Adipocyte (in vitro differentiated cells): ENCODE data around the gene NBR1.
"Not testable (repeated sequence)": the region's sequence is repeated elsewhere in the genome, so short reads cannot be mapped to it uniquely, and the experiment has no call there.

Experiments
- DNase-seq: peaks from one replicate; pipeline ENCODE4 v3.0.0-alpha.2; 2015; ENCODE audit warnings: low read depth
- H3K27me3 ChIP-seq: replicated peaks from 2 replicates; pipeline ENCODE4 v1.7.0; 2013; ENCODE audit warnings: mild to moderate bottlenecking, low read length, moderate library complexity; ENCODE audit not compliant: control insufficient read depth, insufficient read depth
- H3K36me3 ChIP-seq: 2 replicates; pipeline ENCODE4 v1.7.0; 2013; ENCODE audit warnings: low read length, mild to moderate bottlenecking, moderate library complexity; ENCODE audit not compliant: control insufficient read depth, insufficient read depth, severe bottlenecking
- H3K4me1 ChIP-seq: 2 replicates; pipeline ENCODE4 v1.7.0; 2013; ENCODE audit warnings: mild to moderate bottlenecking, low read length, moderate library complexity; ENCODE audit not compliant: control insufficient read depth, insufficient read depth
- H3K4me3 ChIP-seq: 2 replicates; pipeline ENCODE4 v1.7.0; 2013; ENCODE audit warnings: mild to moderate bottlenecking, low read length, moderate library complexity
- H3K9ac ChIP-seq: 2 replicates; pipeline ENCODE4 v1.7.0; 2013; ENCODE audit warnings: mild to moderate bottlenecking, low read length, moderate library complexity
- H3K9me3 ChIP-seq: 2 replicates; pipeline ENCODE4 v1.7.0; 2013; ENCODE audit warnings: mild to moderate bottlenecking, low read length, moderate library complexity; ENCODE audit not compliant: control insufficient read depth

The NBR1 gene

DNA sequence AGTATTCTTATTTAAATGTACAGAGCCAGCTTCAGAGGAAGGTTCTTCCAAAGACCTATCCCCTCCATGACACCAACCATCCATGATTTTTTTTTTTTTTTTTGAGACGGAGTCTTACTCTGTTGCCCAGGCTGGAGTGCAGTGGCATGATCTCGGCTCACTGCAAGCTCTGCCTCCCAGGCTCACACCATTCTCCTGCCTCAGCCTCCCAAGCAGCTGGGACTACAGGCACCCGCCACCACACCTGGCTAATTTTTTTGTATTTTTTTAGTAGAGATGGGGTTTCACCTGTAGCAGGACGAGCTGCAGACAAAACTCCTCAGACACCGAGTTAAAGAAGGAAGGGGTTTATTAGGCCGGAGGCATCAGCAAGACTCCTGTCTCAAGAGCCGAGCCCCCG, 11.1 kb upstream of the NBR1 start:
- not testable (repeated sequence) for H3K9ac ChIP-seq, DNase-seq, H3K4me3 ChIP-seq, H3K9me3 ChIP-seq, H3K36me3 ChIP-seq, H3K27me3 ChIP-seq, H3K4me1 ChIP-seq

DNA sequence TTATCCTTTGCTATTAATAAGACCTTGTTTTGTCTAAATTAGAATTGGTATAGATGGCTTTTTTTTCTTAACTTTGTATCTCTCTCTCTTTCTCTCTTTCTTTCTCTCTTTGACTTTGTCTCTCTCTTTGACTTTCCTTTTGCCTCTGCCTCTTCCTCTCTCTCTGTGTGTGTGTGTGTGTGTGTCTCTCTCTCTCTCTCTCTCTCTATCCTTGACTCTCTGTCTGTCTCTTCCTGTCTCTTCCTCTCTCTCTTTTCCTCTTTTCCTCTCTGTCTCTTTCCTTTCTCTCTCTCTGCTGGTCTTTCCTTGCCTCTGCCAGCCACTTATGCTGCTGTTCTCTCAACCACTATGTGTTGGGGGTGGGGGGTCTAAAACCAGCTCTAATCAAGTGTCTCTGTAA, 5.0 kb upstream of the NBR1 start:
- not testable (repeated sequence) for H3K27me3 ChIP-seq, DNase-seq

DNA sequence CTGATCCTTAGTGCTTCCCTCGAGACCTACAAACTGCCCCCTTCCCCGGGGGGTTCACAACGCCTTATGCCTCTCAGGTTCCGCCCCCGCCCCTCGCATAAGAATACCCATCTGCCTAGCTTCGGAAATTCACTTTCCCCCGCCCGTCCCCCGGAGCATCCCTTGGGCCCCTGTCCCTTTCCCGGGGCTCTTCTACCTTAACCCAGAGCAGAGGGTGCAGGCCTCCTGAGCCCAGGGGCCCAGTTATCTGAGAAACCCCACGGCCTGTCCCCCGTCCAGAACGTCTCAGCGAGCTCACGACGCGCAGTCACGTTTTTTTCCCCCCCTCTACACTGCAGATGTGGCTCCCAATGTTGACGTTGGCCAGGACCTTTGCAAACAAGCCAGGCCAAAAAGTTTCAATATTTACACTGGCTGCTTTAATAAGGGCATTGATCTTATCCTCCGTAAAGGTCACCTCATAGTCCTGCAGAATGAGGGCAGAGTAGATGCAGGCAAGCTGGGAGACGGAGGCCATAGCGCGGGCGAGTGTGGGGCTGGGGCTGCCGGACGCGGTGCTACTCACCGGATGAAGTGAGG, 1.4 kb upstream of the NBR1 start:
- Histone ChIP-seq H3K27me3 (no peaks in the 10 kb centered on the region), H3K9me3 (no peaks in the 10 kb centered on the region), H3K4me3 (peak overlapping the region; percentile 90), H3K9ac (peak overlapping the region; percentile 91), H3K4me1 (peaks cover 19% of the 10 kb centered on the region), H3K36me3 (no peaks in the 10 kb centered on the region)
- peak; percentile 73 for DNase-seq

More for the DNA sequence above, 5.0 kb upstream of the NBR1 start:
- H3K9ac ChIP-seq, H3K9me3 ChIP-seq, H3K4me1 ChIP-seq, H3K36me3 ChIP-seq, H3K4me3 ChIP-seq: not testable (repeated sequence)

DNA sequence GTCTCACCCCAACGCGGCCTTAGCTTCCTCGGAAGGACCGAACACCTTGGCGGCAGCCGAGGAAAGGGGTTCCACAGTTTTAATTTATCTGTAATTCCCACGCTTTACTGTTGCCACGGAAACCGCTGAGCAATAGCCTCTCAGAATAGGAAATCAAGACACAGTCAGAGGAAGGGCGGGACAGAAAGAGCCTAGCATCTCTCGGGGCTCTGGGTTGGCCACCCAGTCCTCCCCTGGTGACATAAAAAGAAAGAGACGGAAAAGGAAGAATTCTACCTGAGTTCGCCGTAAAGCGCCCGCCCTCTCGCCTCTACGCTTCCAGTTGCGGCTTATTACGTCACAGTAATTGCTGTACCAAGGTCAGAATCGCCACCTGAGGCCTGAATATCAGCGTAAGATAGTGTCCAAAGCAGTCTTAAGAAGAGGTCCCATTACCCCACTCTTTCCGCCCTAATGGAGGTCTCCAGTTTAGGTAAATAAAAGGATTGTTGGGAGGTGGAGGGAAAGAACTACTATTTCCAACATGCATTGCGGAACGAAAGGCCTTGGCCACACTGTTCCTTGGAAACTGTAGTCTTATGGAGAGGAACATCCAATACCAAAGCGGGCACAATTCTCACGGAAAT, 761 bp upstream of the NBR1 start:
- H3K27me3 ChIP-seq = no peaks in the 10 kb centered on the region
- H3K9me3 ChIP-seq = no peaks in the 10 kb centered on the region
- peak; percentile 97 for DNase-seq

DNA sequence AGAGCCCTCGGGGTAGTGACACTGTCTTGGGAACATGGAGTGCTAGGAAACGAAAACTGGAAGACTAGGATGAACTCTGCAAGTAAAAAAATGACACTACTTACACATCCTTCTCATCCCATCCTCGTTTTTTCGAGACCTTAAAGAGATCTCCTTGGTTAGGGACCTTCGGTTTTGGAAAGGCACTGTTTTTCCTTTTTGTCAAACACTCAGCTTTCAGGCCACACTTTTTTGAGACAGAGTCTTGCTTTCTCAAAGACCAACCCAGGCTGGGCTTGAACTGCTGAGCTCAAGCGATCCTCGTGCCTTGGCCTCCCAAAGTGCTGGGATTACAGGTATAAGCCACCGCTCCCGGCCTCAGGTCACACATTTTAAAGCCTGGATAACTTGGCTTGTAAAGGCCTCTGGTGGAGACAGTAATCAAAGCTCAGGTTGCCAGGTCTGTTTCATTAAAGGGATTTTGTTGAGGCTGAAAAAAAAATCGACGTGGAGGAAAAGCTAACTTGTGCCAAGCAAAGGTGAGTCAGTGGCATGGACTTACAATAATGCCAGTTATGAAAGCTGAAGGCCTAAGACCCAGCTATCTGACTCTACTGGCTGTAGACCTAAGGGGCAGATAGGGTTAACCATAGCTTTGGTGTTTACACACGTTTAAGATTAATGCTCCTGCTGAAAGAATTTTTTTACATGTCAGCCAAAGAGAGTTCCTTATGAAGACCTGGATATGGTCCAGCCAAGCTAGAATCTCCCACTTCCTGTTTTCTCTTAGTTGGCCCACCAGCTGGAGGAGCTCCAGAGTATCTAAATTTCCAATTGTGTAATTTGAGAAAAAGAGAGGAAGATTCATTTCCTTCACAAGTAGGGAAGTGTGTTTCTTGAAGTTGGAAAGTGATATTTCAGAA, 823 bp downstream of the NBR1 start:
- DNase-seq = peak; percentile 91
- Histone ChIP-seq H3K36me3 (peaks cover 12% of the 10 kb centered on the region), H3K4me3 (peak overlapping the region; percentile 90)

More for the DNA sequence above, 761 bp upstream of the NBR1 start:
- Histone ChIP-seq H3K4me3 (peak overlapping the region; percentile 90), H3K9ac (peak overlapping the region; percentile 91), H3K4me1 (peaks cover 22% of the 10 kb centered on the region), H3K36me3 (no peaks in the 10 kb centered on the region)

DNA sequence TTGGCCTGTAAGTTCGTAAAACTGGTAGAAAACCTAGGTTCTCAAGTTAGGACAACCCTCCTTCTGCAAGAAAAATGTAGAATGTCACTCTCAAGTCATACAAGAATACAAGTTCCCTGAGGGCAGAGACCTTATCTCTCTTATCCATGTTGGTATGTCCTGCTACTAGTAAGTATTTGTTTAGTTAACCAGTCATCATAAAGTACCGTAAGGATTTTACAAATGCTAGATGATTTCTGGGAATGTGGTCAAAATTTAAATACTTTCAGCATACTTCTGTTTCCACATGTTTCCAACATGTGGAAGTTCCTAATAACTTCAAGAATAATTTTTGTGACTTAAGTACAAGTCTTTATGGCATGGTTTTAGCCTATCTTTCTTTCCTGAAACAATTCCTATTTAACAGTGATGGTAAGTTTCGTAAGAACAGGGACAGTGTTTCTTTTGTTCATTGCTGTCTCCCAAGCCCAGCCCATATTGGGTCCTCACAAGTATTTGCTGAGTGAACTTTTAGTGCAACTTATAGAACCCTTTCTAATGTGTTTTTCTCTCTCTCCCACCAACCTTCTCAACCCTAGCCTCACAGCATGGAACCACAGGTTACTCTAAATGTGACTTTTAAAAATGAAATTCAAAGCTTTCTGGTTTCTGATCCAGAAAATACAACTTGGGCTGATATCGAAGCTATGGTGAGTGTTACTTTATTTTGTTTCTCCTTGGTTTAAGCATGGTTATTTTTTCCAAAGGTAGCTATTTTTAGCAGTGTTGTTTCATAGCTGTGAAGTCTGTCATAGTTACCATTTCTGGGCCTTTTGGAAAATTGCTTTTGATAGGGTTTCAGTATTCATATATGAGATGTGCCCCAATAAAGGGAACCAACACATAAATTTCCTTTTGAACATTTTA, 4.5 kb downstream of the NBR1 start:
- DNase-seq = peak; percentile 73
- Histone ChIP-seq H3K36me3 (peaks cover 48% of the 10 kb centered on the region), H3K4me3 (peak overlapping the region; percentile 65), H3K27me3 (no peaks in the 10 kb centered on the region), H3K4me1 (peaks cover 38% of the 10 kb centered on the region), H3K9ac (peak overlapping the region; percentile 59), H3K9me3 (no peaks in the 10 kb centered on the region)

More for the DNA sequence above, 823 bp downstream of the NBR1 start:
- Histone ChIP-seq H3K9me3 (no peaks in the 10 kb centered on the region), H3K4me1 (peaks cover 38% of the 10 kb centered on the region), H3K9ac (peak overlapping the region; percentile 91), H3K27me3 (no peaks in the 10 kb centered on the region)

DNA sequence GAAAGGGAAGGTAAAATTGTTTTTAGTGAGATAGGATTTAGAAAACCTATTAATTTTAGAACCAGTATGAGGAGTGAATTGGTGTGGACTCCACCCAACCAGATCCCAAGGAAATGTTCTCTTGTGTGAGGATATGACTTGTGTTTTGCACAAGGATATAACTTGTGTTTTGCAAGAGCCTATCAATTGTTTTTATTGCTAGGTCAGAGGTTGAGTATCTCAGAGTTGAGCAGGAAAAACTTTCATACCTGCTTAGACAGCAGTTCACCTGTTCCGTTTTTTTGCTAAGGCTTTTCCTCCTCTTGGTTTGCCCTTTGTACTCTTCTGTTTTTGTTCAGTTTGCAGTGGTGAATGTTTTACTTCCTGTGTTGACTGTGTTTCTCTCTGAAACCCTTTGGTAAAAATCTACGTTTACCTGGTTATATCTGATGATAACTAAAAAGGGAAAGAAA, 5.1 kb downstream of the NBR1 start:
- H3K36me3 ChIP-seq = peaks cover 54% of the 10 kb centered on the region
- peak overlapping the region; percentile 65 for H3K4me3 ChIP-seq
- H3K9ac ChIP-seq = peak overlapping the region; percentile 59
- no peaks in the 10 kb centered on the region for H3K9me3 ChIP-seq
- H3K4me1 ChIP-seq = peaks cover 38% of the 10 kb centered on the region
- no peak for DNase-seq
- no peaks in the 10 kb centered on the region for H3K27me3 ChIP-seq

DNA sequence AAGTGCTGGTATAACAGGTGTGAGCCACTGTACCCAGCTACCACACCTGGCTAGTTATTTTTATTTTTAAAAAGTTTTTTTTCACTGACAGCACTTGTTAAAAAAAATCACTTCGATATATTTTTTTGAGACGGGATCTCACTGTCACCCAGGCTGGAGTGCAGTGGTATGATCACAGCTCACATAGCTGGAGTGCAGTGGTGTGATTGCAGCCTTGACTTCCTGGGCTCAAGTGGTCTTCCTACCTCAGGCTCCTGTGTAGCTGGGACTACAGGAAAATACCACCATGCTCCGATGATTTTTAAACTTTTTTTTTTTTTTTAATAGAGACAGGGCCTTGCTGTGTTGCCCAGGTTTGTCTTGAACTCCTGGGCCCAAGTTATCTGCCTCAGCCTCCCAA, 12.9 kb downstream of the NBR1 start:
- Histone ChIP-seq H3K4me1 (no peaks in the 10 kb centered on the region), H3K36me3 (peaks cover 61% of the 10 kb centered on the region), H3K27me3 (no peaks in the 10 kb centered on the region), H3K4me3 (no peak overlapping the region), H3K9me3 (no peaks in the 10 kb centered on the region), H3K9ac (no peak overlapping the region)
- no peak for DNase-seq

DNA sequence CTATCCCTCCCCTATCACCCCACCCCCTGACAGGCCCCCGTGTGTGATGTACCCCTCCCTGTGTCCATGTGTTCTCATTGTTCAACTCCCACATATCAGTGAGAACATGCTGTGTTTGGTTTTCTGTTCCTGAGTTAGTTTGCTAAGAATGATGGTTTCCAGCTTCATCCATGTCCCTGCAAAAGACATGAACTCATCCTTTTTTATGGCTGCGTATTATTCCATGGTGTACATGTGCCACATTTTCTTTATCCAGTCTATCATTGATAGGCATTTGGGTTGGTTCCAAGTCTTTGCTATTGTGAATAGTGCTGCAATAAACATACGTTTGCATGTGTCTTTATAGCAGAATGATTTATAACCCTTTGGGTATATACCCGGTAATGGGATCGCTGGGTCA, 15.6 kb downstream of the NBR1 start:
- not testable (repeated sequence) for H3K9ac ChIP-seq, DNase-seq, H3K4me3 ChIP-seq, H3K4me1 ChIP-seq, H3K27me3 ChIP-seq, H3K9me3 ChIP-seq
- H3K36me3 ChIP-seq = peaks cover 64% of the 10 kb centered on the region

DNA sequence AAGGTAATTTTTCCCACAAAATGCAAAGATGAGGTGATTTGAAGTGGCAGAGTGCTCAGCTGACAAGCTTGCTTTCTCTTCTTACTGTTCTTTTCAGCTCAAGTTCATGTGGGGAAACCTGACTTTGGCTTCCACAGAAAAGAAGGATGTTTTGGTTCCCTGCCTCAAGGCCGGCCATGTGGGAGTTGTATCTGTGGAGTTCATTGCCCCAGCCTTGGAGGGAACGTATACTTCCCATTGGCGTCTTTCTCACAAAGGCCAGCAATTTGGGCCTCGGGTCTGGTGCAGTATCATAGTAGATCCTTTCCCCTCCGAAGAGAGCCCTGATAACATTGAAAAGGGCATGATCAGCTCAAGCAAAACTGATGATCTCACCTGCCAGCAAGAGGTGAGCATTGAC, 22.2 kb downstream of the NBR1 start:
- DNase-seq = no peak
- Histone ChIP-seq H3K4me3 (no peak overlapping the region), H3K36me3 (peaks cover 93% of the 10 kb centered on the region), H3K9me3 (no peaks in the 10 kb centered on the region), H3K9ac (no peak overlapping the region), H3K4me1 (peaks cover 4% of the 10 kb centered on the region), H3K27me3 (no peaks in the 10 kb centered on the region)
